HCT116 (cell line): ENCODE results near the gene GUCY2C.

Source experiments
- CTCF ChIP-seq, 3 experiments: fragments of 200-600 bp in 1 of 3; sonication (generic) in 1 of 3; IDR thresholded peaks in 2 of 3; conservative IDR thresholded peaks in 1 of 3; 2 replicates each; pipeline ENCODE4 v1.5.1; 2012 to 2017; ENCODE audit warnings: low read depth in 2 of 3, low read length in 2 of 3, antibody characterized with exemption in 1 of 3, borderline replicate concordance in 1 of 3, control low read depth in 1 of 3, mild to moderate bottlenecking in 1 of 3, mixed read lengths in 1 of 3, mixed run types in 1 of 3, moderate library complexity in 1 of 3; ENCODE audit not compliant: insufficient read depth in 1 of 3
- EZH2phosphoT487 ChIP-seq: fragments of 200-600 bp; IDR thresholded peaks from 2 replicates; pipeline ENCODE4 v1.6.1; 2018; ENCODE audit warnings: antibody characterized with exemption, borderline replicate concordance
- FOSL1 ChIP-seq: IDR thresholded peaks from 2 replicates; pipeline ENCODE4 v1.6.1; 2012; ENCODE audit warnings: low read depth
- POLR2A ChIP-seq: IDR thresholded peaks from 2 replicates; pipeline ENCODE4 v1.7.0; 2011; ENCODE audit warnings: borderline replicate concordance; ENCODE audit not compliant: insufficient read depth, insufficient read length; ENCODE audit errors: extremely low read depth
- ZBTB33 ChIP-seq: IDR thresholded peaks from 2 replicates; pipeline ENCODE4 v1.6.1; 2011; ENCODE audit warnings: mild to moderate bottlenecking, low read length, moderate library complexity; ENCODE audit not compliant: insufficient replicate concordance; ENCODE audit errors: extremely low read depth

- TF ChIP-seq CTCF (IDR thresholded peaks at IDR 0.05 in 2 of 3, conservative IDR thresholded peaks at IDR 0.05 in 1 of 3; ENCODE audit: borderline replicate concordance in 1 of 3, insufficient read depth in 1 of 3, low read depth in 2 of 3, low read length in 2 of 3), result no peak
- no peak for TF ChIP-seq FOSL1
- no peak for TF ChIP-seq EZH2phosphoT487
- no peak for TF ChIP-seq POLR2A
- no peak for TF ChIP-seq ZBTB33
Measured at GRCh38 chr12:14571779-14572178, 124.6 kb downstream of the GUCY2C start.
